ENCODE data around the gene CARS1. TPM values are rescaled to one million over a fixed set of nuclear protein-coding genes. Genes with fewer than 3 reads are reported as not detected.

The CARS1 gene
- total and polyA plus RNA-seq, 2 of the 8 experiments (the other 6 are each of a cell fraction or from before 2014, with no cell fraction given): 44.1 to 100 TPM

GRCh38 chr11:3095712-3096361 is 38.6 kb upstream of the CARS1 start:
- Histone ChIP-seq H3K18ac (ENCODE audit: extremely low read depth, low read length) (no peak overlapping the region), H3K4me3 (ENCODE audit: extremely low read depth in 1 of 4, insufficient read depth in 2 of 4, low read depth in 3 of 4, low read length in 4 of 4) (no peak overlapping the region), H4K5ac (ENCODE audit: insufficient read length, low read depth, low read length) (no peak overlapping the region), H2AK5ac (ENCODE audit: low read depth, low read length) (no peak overlapping the region), H3K23ac (ENCODE audit: insufficient read length) (no peak overlapping the region), H3K9ac (replicated peaks in 1 of 4; ENCODE audit: extremely low read depth in 1 of 4, low read depth in 3 of 4, low read length in 3 of 4) (no peak overlapping the region), H2BK12ac (ENCODE audit: low read depth, low read length) (no peak overlapping the region), H3K79me1 (ENCODE audit: low read depth, low read length) (no peaks in the 10 kb centered on the region), H3K4me2 (ENCODE audit: insufficient read depth in 1 of 2, low read depth in 2 of 2, low read length in 2 of 2) (no peak overlapping the region), H2AFZ (ENCODE audit: low read length) (no peak overlapping the region), H3K14ac (ENCODE audit: insufficient read length) (no peak overlapping the region), H2BK20ac (ENCODE audit: low read length) (no peak overlapping the region), H3K79me2 (ENCODE audit: control insufficient read depth in 1 of 2, insufficient read depth in 2 of 2, low read length in 2 of 2) (no peaks in the 10 kb centered on the region), H3K27ac (ENCODE audit: low read depth, low read length) (no peak overlapping the region), H3K4me1 (replicated peaks in 1 of 4; ENCODE audit: control insufficient read depth in 3 of 4, insufficient read depth in 4 of 4, low read length in 3 of 4) (peaks cover 0 to 20% (median 6%) of the 10 kb centered on the region in 4 experiments; a peak in 5 of 7 replicates), H4K91ac (replicated peaks; ENCODE audit: insufficient read length, low read length) (no peak overlapping the region), H4K8ac (ENCODE audit: extremely low read depth, insufficient read depth, low read length) (no peak overlapping the region), H4K20me1 (replicated peaks in 1 of 2; ENCODE audit: control insufficient read depth in 1 of 2, insufficient read depth in 2 of 2, low read length in 2 of 2) (no peaks in the 10 kb centered on the region), H3K36me3 (ENCODE audit: control insufficient read depth in 2 of 4, insufficient read depth in 4 of 4, low read length in 3 of 4) (no peaks in the 10 kb centered on the region), H3K4ac (replicated peaks; ENCODE audit: insufficient read length, low read depth, low read length) (no peak overlapping the region), H3K23me2 (ENCODE audit: low read depth, low read length) (no peaks in the 10 kb centered on the region), H2BK120ac (replicated peaks; ENCODE audit: low read depth, low read length) (no peak overlapping the region), H2BK5ac (ENCODE audit: low read depth, low read length) (no peak overlapping the region), H3K9me3 (ENCODE audit: insufficient read depth in 2 of 2, low read depth in 1 of 2, low read length in 1 of 2) (no peaks in the 10 kb centered on the region), H2BK15ac (ENCODE audit: low read length) (no peak overlapping the region), H3K56ac (replicated peaks; ENCODE audit: insufficient read length, low read depth, low read length) (no peak overlapping the region), H3K27me3 (replicated peaks in 1 of 4; ENCODE audit: control insufficient read depth in 3 of 4, extremely low read depth in 1 of 4, insufficient read depth in 3 of 4, low read length in 3 of 4) (no peaks in the 10 kb centered on the region)
- TF ChIP-seq TAF1 (IDR thresholded peaks at IDR 0.05; ENCODE audit: low read depth, low read length) (no peak), NANOG (IDR thresholded peaks at IDR 0.05; ENCODE audit: insufficient read depth, low read depth, low read length, poor library complexity, severe bottlenecking) (no peak)
- FAIRE-seq (peak; percentile 13), DNase-seq (ENCODE audit: low read depth in 1 of 2, low spot score in 2 of 2) (peak in 1 of 2 experiments; percentile 27)
- POLR2A ChIA-PET (ENCODE audit: partially characterized antibody): no interaction called here
- 88% methylated on average over 15 of the region's 15 CpGs; no CpG with 5 or more reads in 1 of the 2 experiments for WGBS, 2 experiments (ENCODE audit: extremely low coverage in 1 of 2, insufficient coverage in 1 of 2, insufficient read length in 1 of 2, insufficient replicate concordance in 2 of 2, low coverage in 1 of 2, low lambda C conversion rate in 2 of 2, missing lambda C conversion rate in 1 of 2)
- CTCF ChIA-PET (ENCODE audit: partially characterized antibody): interaction anchor here (2.0 kb wide), 1 partner anchor 14 kb away, joined by 14 read pairs; no protein-coding TSS in a partner anchor
